GM06990 (cell line): ENCODE measurements around the gene VOPP1.

Experiments
- DNase-seq: peaks from one replicate; pipeline ENCODE4 v3.0.0-alpha.2; 2011; ENCODE audit not compliant: insufficient read length; ENCODE audit errors: extremely low read depth
- H3K27me3 ChIP-seq: replicated peaks from 2 replicates; pipeline ENCODE4 v1.6.0; 2011; ENCODE audit warnings: low read length; ENCODE audit not compliant: control insufficient read depth, insufficient read depth
- H3K36me3 ChIP-seq: 2 replicates; pipeline ENCODE4 v1.5.1; 2011; ENCODE audit warnings: low read length; ENCODE audit not compliant: control insufficient read depth, insufficient read depth
- H3K4me3 ChIP-seq: replicated peaks from 2 replicates; pipeline ENCODE4 v1.5.1; 2011; ENCODE audit warnings: low read depth, mild to moderate bottlenecking, control low read depth, low read length
- TF ChIP-seq, protein P1 (sequence below): IDR thresholded peaks from 2 replicates; pipeline ENCODE4 v1.5.1; 2011; ENCODE audit warnings: low read length, control low read depth, mild to moderate bottlenecking, inconsistent platforms; ENCODE audit not compliant: insufficient read depth, poor library complexity, severe bottlenecking

VOPP1 gene

DNA sequence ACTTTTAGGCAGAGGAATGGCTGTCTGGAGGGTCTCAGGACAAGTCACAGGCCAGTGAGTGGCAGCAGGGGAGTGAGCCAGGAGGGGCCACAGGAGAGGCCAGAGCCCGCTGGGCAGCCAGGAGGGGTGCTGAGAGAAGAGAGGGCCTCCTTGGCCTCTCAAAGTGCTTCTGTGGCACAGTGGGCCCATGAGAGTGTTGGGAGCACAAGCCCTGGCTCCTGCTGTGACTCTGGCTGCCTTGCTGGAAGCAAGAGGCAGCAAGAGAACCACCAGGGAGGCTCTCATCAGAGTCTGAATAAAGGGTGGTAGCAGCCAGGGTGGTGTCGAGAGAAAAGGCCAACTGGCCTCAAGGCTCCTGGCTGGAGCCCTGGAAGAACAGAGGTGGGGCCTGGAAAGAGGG, 91.1 kb downstream of the VOPP1 start:
- H3K4me3 ChIP-seq = no peak overlapping the region
- H3K27me3 ChIP-seq = no peaks in the 10 kb centered on the region
- H3K36me3 ChIP-seq = peaks cover 43% of the 10 kb centered on the region
- TF ChIP-seq, protein P1, sequence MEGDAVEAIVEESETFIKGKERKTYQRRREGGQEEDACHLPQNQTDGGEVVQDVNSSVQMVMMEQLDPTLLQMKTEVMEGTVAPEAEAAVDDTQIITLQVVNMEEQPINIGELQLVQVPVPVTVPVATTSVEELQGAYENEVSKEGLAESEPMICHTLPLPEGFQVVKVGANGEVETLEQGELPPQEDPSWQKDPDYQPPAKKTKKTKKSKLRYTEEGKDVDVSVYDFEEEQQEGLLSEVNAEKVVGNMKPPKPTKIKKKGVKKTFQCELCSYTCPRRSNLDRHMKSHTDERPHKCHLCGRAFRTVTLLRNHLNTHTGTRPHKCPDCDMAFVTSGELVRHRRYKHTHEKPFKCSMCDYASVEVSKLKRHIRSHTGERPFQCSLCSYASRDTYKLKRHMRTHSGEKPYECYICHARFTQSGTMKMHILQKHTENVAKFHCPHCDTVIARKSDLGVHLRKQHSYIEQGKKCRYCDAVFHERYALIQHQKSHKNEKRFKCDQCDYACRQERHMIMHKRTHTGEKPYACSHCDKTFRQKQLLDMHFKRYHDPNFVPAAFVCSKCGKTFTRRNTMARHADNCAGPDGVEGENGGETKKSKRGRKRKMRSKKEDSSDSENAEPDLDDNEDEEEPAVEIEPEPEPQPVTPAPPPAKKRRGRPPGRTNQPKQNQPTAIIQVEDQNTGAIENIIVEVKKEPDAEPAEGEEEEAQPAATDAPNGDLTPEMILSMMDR = no peak
- DNase-seq = no peak

DNA sequence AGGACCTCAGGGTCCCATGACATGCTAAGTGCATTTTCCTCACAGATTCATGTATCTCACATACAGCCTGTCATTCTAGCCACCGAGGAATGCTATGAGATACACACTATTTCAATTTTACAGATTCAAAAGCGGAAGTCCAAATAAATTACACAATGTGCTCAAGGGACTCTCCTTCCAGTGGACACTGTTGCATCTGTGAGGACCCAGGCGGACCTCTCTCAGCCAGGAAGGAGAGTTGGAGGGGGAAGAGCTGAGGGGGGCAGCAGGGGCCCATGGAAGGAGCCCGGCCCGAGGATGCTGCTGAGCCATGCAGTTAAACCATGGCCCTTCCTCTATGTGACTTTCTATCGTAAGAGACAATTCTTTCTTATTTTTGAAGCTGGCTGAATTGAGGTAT, 93.6 kb downstream of the VOPP1 start:
- Histone ChIP-seq H3K4me3 (no peak overlapping the region), H3K27me3 (no peaks in the 10 kb centered on the region), H3K36me3 (peaks cover 49% of the 10 kb centered on the region)
- no peak for DNase-seq
- TF ChIP-seq, protein P1 = no peak

DNA sequence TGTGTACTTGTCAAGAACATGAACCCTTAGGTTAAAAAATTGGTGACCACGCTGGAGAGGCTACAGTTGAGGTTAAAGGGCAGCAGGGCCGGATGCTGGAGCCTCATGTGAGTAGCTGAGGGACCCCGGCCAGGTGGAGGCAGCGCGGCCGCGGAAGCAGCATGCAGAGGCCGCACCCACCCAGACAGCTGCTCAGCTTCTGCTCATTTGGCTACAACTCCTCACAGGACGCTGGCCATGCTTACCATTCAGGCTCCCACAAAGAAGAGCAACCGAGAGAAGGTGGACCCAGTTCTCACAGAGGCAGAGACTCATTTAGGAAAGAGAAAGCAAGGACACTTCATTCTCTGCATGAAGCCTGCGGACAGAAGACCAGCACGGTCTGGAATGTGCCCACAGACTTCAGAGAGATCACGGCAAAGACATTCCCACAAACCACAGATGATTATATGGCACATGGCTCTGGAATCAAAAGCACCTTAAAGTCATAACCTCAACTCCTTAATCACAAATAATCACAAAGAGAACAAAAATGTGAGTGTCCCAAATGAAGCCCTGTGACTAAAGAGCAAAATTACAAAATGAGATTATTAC, 94.4 kb downstream of the VOPP1 start:
- H3K4me3 ChIP-seq = no peak overlapping the region
- DNase-seq = no peak
- TF ChIP-seq, protein P1 = no peak
- peaks cover 51% of the 10 kb centered on the region for H3K36me3 ChIP-seq
- H3K27me3 ChIP-seq = no peaks in the 10 kb centered on the region

DNA sequence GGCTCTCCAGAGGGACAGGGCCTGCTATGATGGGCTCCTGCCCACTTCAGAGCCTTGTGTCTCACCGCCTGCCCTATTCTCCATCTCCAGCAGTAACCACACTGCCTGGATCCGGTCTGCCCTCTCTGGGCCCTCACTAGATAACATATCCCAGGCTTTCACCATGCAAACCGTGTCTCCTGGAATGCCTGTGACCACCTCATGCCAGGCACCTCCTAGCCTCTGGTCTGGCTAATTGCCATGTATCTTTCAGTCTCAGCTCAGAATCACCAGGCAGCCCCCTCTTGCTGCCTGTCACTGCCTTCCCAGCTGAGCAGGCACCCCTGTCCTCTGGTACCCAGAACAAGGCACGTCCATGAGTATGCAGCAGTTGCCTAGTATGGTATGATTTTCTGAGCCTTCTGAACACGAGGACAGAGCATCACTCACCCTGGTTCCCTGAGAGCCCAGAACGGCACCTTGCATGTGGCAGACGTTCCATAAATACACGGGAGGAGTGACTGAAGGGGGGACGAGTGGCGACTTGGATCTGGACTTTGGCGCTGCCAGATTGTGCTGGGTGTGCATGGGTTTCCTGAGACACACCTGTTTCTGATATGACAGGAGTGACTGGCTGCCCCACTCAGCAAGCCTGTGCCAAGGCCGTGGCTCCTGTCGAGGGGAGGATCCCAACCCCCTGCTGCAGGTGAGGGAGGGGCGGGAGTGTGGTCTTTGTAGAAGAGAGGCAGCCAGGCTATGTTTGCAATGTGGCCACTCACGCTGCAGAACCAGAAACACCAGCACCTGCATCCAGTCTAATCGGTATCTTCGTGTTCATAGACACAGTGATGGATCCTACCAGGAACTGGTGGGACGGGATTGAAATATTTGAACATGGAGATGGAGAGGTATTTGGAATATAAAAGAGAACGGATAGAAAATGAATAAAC, 95.2 kb downstream of the VOPP1 start:
- no peaks in the 10 kb centered on the region for H3K27me3 ChIP-seq
- TF ChIP-seq, protein P1 = no peak
- H3K4me3 ChIP-seq = no peak overlapping the region
- peaks cover 51% of the 10 kb centered on the region for H3K36me3 ChIP-seq
- no peak for DNase-seq

DNA sequence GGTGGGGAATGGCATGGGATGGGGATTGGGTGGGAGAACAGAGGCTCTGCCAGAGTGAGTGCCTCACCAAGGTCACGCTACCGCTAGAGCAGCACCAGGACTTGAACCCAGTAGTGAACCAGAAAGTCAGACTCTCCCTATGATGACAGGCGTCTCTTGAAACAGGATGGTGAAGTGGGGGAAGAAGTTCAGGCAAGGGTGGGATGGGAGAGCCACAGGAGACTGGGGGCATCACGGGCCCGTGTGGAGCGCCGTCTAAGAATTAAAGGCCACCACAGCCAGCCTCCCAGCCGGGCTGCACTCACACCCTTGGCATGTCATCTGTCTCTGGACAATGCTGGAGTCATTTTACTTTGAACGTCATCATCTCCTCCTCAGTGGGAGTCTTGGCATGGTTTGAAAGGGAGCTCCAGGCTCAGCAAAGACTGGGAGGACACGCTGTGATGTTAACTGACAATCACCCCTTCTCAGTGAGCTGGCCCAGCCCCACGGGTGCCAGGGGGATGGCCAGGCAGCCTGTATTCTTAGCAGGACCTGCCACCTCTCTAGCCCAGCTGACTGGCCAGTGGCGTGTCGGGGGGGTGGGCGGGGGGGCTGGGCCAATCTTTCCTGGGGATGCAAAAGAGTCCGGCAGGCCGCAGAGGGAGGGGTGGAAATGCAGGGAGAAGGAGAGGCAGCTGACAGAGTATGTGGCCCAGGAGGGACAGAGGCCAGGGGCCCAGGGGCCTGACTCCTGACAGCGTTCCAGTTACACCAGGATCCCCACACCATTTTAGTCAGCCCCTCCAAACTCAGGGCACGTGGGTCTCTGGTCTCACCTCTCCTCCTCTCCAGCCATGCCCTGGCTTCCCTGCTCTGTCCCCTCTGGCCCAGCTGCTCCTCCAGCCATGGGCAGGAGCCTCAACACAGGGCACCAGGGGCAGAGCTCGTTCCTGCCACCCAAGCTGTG, 96.2 kb downstream of the VOPP1 start:
- Histone ChIP-seq H3K36me3 (peaks cover 49% of the 10 kb centered on the region), H3K4me3 (no peak overlapping the region), H3K27me3 (no peaks in the 10 kb centered on the region)
- TF ChIP-seq, protein P1 = no peak
- no peak for DNase-seq
